D721Med (cell line): ENCODE data around the gene URGCP.

Experiments used
- DNase-seq: peaks from one replicate; pipeline ENCODE4 v3.0.0; 2011; ENCODE audit warnings: low spot score; ENCODE audit not compliant: insufficient read length
- FAIRE-seq: peaks from 2 replicates; lab custom pipeline; 2011; peaks lifted over from hg19 to GRCh38; lab: Jason Lieb, UNC
- TF ChIP-seq, protein P1 (sequence below): IDR thresholded peaks from 2 replicates; pipeline ENCODE4 v1.5.1; 2012; ENCODE audit warnings: mild to moderate bottlenecking, control low read depth; ENCODE audit not compliant: insufficient read depth; ENCODE audit errors: missing control alignments

The URGCP gene

DNA sequence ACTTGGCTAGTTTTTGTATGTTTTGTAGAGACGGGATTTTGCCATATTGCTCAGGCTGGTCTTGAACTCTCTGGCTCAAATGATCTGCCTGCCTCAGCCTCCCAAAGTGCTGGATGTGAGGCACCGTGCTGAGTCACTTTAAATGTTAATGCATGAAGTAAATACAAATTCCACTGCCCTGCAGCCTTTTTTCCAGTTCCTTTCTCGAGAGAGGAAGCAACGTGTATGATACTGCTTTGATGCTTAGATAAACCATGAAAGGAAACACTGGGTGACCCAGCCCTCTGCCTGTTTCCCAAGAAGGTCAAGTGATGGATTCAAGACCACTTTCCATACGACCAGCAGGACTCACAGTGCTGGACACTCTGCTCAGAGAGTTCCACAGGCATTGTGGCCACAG, 25.8 kb downstream of the URGCP start:
- no peak for FAIRE-seq
- TF ChIP-seq, protein P1, sequence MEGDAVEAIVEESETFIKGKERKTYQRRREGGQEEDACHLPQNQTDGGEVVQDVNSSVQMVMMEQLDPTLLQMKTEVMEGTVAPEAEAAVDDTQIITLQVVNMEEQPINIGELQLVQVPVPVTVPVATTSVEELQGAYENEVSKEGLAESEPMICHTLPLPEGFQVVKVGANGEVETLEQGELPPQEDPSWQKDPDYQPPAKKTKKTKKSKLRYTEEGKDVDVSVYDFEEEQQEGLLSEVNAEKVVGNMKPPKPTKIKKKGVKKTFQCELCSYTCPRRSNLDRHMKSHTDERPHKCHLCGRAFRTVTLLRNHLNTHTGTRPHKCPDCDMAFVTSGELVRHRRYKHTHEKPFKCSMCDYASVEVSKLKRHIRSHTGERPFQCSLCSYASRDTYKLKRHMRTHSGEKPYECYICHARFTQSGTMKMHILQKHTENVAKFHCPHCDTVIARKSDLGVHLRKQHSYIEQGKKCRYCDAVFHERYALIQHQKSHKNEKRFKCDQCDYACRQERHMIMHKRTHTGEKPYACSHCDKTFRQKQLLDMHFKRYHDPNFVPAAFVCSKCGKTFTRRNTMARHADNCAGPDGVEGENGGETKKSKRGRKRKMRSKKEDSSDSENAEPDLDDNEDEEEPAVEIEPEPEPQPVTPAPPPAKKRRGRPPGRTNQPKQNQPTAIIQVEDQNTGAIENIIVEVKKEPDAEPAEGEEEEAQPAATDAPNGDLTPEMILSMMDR = no peak
- no peak for DNase-seq

DNA sequence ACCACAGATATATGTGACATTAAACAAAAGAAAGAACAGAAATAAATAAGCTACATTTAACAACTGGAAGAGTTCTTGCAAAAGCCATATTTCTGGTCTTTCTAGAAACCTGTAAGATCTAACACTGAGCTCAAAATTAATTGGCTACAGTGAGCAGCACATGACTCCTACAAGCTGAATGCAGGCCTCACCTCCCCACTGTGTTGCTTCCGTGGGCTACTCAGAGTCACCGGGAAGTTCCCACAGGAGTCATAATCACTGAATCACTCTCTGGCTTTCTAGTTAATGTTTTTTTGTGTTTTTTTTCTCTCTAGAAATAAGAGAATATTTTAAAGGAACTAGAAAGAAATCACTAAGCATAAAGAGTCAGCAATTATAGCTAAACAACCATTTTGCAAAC, 26.9 kb downstream of the URGCP start:
- no peak for FAIRE-seq
- TF ChIP-seq, protein P1 = no peak
- no peak for DNase-seq

DNA sequence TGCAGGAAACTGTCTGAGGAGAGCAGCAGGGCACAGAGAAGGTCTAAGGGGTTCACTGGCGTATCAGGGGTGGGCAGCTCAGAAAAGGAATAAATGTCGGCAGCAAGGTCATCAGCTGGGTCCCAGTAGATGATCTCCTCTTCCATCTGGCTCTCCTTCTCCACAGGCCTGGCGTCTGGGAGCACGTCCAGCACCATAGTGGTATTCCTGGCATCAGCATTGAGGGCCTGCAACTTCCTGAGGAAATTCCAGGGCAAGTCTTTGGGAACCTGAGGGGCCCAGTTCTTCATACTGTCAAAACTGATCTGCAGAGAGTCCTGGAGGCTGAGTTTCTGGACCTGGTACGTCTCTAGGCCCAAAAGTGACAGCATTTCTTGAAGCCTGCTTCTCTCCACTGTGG, 27.5 kb downstream of the URGCP start:
- DNase-seq (no peak), FAIRE-seq (no peak)
- TF ChIP-seq, protein P1 = no peak

DNA sequence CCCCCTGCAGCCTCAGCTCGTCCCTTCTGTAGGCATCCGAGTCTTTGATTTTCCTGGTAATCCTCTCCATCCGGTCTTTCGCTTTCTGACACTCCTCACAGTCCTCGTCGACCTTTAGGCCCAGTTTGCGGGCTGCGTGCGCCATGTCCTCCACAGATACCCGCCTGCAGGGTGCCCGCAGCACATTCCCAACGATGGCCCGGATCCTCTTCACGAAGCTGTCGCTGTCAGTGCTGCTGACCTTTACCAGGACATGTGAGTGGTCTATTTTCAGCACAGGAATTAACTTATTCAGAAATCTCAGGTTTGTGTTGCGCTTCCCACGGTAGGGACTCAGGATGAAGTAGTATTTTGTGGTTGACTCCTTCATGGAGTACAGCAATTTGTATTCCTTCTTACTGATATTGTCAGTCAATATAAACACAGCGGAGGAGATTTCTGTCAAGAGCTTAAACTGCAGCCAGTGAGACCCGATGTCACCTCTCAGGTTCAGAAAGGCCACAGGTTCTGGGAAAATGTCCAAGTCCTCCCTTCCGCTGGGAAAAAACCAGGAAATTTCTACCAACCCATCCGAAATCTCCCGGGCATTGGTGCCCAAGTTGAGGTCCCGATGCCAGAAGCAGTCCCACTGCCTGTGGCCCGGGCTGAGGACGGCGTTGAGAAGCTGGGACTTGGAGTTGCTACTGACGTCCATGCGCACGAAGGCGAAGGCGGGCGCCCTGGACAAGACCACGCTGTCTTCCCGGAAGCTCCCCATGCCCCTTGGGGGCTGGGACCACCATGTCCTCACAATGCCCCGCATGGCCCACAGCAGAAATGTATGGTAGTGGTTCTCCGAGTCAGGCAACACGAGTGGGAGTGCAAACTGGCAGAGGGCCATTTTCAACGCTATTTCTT, 28.2 kb downstream of the URGCP start:
- no peak for FAIRE-seq
- DNase-seq = no peak
- TF ChIP-seq, protein P1 = no peak

DNA sequence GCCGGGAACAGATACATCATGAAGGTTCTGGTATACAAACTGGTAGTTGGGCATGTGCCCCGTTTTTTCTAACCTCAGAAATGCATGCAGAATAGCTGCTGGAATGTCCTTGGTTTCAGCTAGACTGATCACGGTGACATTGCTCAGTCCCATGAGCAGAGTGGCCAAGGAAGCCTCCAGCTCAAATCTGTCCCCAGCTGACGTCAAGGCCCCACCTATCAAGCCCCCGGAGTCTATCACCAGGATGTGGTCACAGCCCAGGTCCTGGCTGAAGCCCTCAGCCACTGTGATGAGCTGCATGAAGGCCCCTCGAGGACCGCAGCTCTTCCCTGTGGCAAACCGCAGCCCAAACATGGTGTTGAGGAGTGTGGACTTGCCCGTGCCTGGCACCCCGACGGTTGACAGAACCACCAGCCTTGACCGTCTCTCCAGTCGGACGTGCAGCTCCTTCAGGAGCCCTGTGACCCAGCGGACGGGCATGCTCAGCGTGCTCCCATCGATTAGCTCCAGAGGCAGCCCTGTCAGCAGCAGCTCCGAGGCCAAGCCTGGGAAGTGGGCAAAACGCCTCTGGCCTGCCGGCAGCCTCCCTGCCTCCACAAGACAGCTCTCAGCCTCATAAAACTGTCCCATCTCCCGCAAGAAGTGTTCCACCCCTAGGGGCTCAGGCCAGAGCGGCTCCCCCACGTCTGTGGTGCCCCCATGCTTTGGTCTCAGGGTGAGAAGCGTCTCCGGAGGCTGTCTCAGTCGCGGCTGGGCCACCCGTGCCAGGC, 29.2 kb downstream of the URGCP start:
- no peak for FAIRE-seq
- TF ChIP-seq, protein P1 = no peak
- DNase-seq = no peak

DNA sequence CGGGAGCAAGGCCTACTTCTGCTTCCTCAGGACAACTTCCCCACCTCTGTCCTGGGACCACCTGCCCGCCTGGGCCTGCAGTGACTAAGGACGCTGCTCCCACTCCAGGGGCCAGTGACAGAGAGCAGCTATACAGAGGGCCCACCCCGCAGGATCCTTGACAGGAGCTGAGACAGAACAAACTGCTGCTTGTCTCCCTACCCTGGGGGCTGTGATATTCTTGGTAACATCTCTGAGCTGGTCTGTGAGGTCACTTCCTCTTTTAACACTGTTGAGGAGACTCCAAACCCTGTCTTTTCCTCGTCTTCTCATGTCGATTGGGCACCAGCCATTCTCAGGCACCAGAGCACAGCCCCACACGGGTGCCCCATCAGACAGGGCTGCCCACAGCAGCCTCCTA, 30.2 kb downstream of the URGCP start:
- DNase-seq (no peak), FAIRE-seq (no peak)
- TF ChIP-seq, protein P1 = no peak

DNA sequence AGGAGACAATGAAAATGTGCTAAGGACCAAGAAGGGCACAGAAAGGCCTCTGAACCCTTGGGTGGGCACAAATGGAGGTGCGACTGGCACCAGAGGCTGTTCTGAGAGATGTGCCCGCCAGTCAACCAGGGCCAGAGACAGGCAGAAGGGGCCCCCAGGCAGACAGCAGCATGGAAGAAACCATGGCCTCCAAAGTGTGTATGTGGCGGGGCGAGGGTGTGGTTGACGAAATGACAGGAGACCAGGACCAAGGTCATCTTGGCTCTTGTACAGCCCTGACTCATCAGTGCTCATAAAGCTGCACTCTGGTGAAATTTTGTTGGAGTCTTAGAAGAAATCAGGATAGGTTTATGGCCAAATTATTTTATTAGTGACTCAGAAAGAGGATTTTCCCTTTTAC, 33.1 kb downstream of the URGCP start:
- DNase-seq (no peak), FAIRE-seq (no peak)
- TF ChIP-seq, protein P1 = no peak
